Muscle of leg (tissue), 11 donors: Measurements from ENCODE around the gene IGF1R. TPM values are rescaled to one million over a fixed set of nuclear protein-coding genes. Genes with fewer than 3 reads are reported as not detected.
A peak's percentile ranks its signal among the peaks of the same experiment; 100 is the strongest.

Experiments used
- DNase-seq: peaks from one replicate; pipeline ENCODE4 v3.0.0; 2013
- H3K27ac ChIP-seq: one replicate; pipeline ENCODE4 v1.5.1; 2013; ENCODE audit warnings: mild to moderate bottlenecking, low read length, control low read depth
- H3K27me3 ChIP-seq: one replicate; pipeline ENCODE4 v1.6.1; 2013; ENCODE audit warnings: low read length; ENCODE audit not compliant: control insufficient read depth, insufficient read depth
- H3K36me3 ChIP-seq: one replicate; pipeline ENCODE4 v1.6.1; 2013; ENCODE audit warnings: low read length; ENCODE audit not compliant: control insufficient read depth, insufficient read depth
- H3K4me1 ChIP-seq: one replicate; pipeline ENCODE4 v1.6.1; 2013; ENCODE audit warnings: low read length; ENCODE audit not compliant: control insufficient read depth, insufficient read depth
- H3K4me3 ChIP-seq: one replicate; pipeline ENCODE4 v1.5.1; 2013; ENCODE audit warnings: low read length, control low read depth
- H3K9me3 ChIP-seq: replicated peaks from 2 replicates; pipeline ENCODE4 v1.6.1; 2013; ENCODE audit warnings: low read depth, low read length; ENCODE audit not compliant: control insufficient read depth
- WGBS: methylation state at CpG from one replicate; pipeline ENCODE4 v1.1.5; 2013; ENCODE audit warnings: missing lambda C conversion rate; ENCODE audit not compliant: insufficient coverage; 5-methylcytosine and 5-hydroxymethylcytosine counted together
- polyA plus RNA-seq, 8 donors: library from polyadenylated mRNA; unstranded; fragments of 120-200 nt; gene quantifications; one replicate each; pipeline versions ENCODE4 v1.2.1 to v1.2.3, GENCODE V29; 2013; ENCODE audit warnings: inconsistent platforms in 1 of 8, low replicate concordance in 1 of 8; ENCODE audit not compliant: insufficient read length in 8 of 8, insufficient read depth in 1 of 8
- total RNA-seq: library from RNA; stranded (reverse); fragments of 120-200 nt; gene quantifications from one replicate; pipeline ENCODE4 v1.2.4, GENCODE V29; 2013

IGF1R gene
- total and polyA plus RNA-seq, 9 donors, result 13.0 to 19.7 (median 18.3) TPM

- Histone ChIP-seq H3K27ac (no peak overlapping the region), H3K4me3 (no peak overlapping the region), H3K36me3 (no peaks in the 10 kb centered on the region), H3K9me3 (peaks cover 2% of the 10 kb centered on the region), H3K4me1 (no peaks in the 10 kb centered on the region), H3K27me3 (no peaks in the 10 kb centered on the region)
- WGBS, result 88% methylated on average over 1 of the region's 1 CpG
- no peak for DNase-seq
Measured at GRCh38 chr15:98976500-98976899, 328.2 kb downstream of the IGF1R start.

- Histone ChIP-seq H3K4me3 (no peak overlapping the region), H3K27me3 (no peaks in the 10 kb centered on the region), H3K4me1 (no peaks in the 10 kb centered on the region), H3K9me3 (peaks cover 2% of the 10 kb centered on the region), H3K27ac (no peak overlapping the region), H3K36me3 (no peaks in the 10 kb centered on the region)
- WGBS, result no CpG with 5 or more reads among the region's 3 CpGs
- DNase-seq, result no peak
Measured at GRCh38 chr15:98977441-98977840, 329.1 kb downstream of the IGF1R start.

- H3K27me3 ChIP-seq, result no peaks in the 10 kb centered on the region
- peaks cover 2% of the 10 kb centered on the region for H3K9me3 ChIP-seq
- 85% methylated on average over 3 of the region's 3 CpGs for WGBS
- no peaks in the 10 kb centered on the region for H3K4me1 ChIP-seq
- no peak overlapping the region for H3K27ac ChIP-seq
- no peak for DNase-seq
- no peaks in the 10 kb centered on the region for H3K36me3 ChIP-seq
- no peak overlapping the region for H3K4me3 ChIP-seq
Measured at GRCh38 chr15:98978153-98978552, 329.8 kb downstream of the IGF1R start.

- WGBS, result 100% methylated on average over 3 of the region's 4 CpGs
Measured at GRCh38 chr15:98980899-98981228, 332.5 kb downstream of the IGF1R start.

GRCh38 chr15:98981851-98982722 lies 333.7 kb downstream of the IGF1R start:
- H3K27ac ChIP-seq, result no peak overlapping the region

More at GRCh38 chr15:98980899-98981228, 332.5 kb downstream of the IGF1R start:
- no peaks in the 10 kb centered on the region for H3K4me1 ChIP-seq
- H3K27ac ChIP-seq, result no peak overlapping the region
- DNase-seq, result no peak
- H3K27me3 ChIP-seq, result no peaks in the 10 kb centered on the region
- H3K36me3 ChIP-seq, result no peaks in the 10 kb centered on the region
- no peak overlapping the region for H3K4me3 ChIP-seq
- H3K9me3 ChIP-seq, result peaks cover 4% of the 10 kb centered on the region

GRCh38 chr15:98983334-98983733 lies 335.0 kb downstream of the IGF1R start:
- Histone ChIP-seq H3K4me3 (no peak overlapping the region), H3K36me3 (no peaks in the 10 kb centered on the region), H3K27me3 (no peaks in the 10 kb centered on the region), H3K27ac (no peak overlapping the region), H3K9me3 (peaks cover 4% of the 10 kb centered on the region), H3K4me1 (no peaks in the 10 kb centered on the region)
- peak; percentile 80 for DNase-seq
- WGBS, result 56% methylated on average over 1 of the region's 2 CpGs

More at GRCh38 chr15:98981851-98982722, 333.7 kb downstream of the IGF1R start:
- no peak overlapping the region for H3K4me3 ChIP-seq
- no peaks in the 10 kb centered on the region for H3K36me3 ChIP-seq
- WGBS, result 81% methylated on average over 7 of the region's 14 CpGs
- H3K9me3 ChIP-seq, result peaks cover 7% of the 10 kb centered on the region
- H3K27me3 ChIP-seq, result no peaks in the 10 kb centered on the region
- no peaks in the 10 kb centered on the region for H3K4me1 ChIP-seq
- no peak for DNase-seq

GRCh38 chr15:98986281-98986680 lies 337.9 kb downstream of the IGF1R start:
- Histone ChIP-seq H3K36me3 (no peaks in the 10 kb centered on the region), H3K27me3 (no peaks in the 10 kb centered on the region), H3K4me1 (no peaks in the 10 kb centered on the region), H3K27ac (no peak overlapping the region), H3K9me3 (peaks cover 4% of the 10 kb centered on the region), H3K4me3 (no peak overlapping the region)
- WGBS, result no CpG with 5 or more reads among the region's 1 CpG
- DNase-seq, result no peak

GRCh38 chr15:98994892-98995291 lies 346.6 kb downstream of the IGF1R start:
- peaks cover 8% of the 10 kb centered on the region for H3K4me1 ChIP-seq
- no peak overlapping the region for H3K4me3 ChIP-seq
- WGBS, result no CpG with 5 or more reads among the region's 2 CpGs
- H3K27me3 ChIP-seq, result no peaks in the 10 kb centered on the region
- H3K27ac ChIP-seq, result no peak overlapping the region
- no peaks in the 10 kb centered on the region for H3K9me3 ChIP-seq
- H3K36me3 ChIP-seq, result no peaks in the 10 kb centered on the region
- no peak for DNase-seq

- no peak for DNase-seq
- Histone ChIP-seq H3K4me1 (peaks cover 8% of the 10 kb centered on the region), H3K27ac (no peak overlapping the region), H3K36me3 (no peaks in the 10 kb centered on the region), H3K9me3 (no peaks in the 10 kb centered on the region), H3K4me3 (no peak overlapping the region), H3K27me3 (no peaks in the 10 kb centered on the region)
Measured at GRCh38 chr15:98996169-98996568, 347.8 kb downstream of the IGF1R start.

- Histone ChIP-seq H3K4me3 (no peak overlapping the region), H3K27me3 (no peaks in the 10 kb centered on the region), H3K4me1 (peaks cover 8% of the 10 kb centered on the region), H3K36me3 (no peaks in the 10 kb centered on the region), H3K9me3 (no peaks in the 10 kb centered on the region), H3K27ac (no peak overlapping the region)
- 90% methylated on average over 2 of the region's 6 CpGs for WGBS
- DNase-seq, result no peak
Measured at GRCh38 chr15:98996624-98997023, 348.3 kb downstream of the IGF1R start.
